Measurements from ENCODE around the gene KCTD3. TPM values are rescaled to one million over a fixed set of nuclear protein-coding genes. Genes with fewer than 3 reads are reported as not detected.

KCTD3 gene
- total RNA-seq, 1 experiment from 2014 or later: 52.8 TPM

GRCh38 chr1:215606036-215606435 lies 38.9 kb downstream of the KCTD3 start:
- Histone ChIP-seq H3K36me3 (ENCODE audit: low read depth, low read length) (peaks cover 58% of the 10 kb centered on the region), H3K9ac (ENCODE audit: low read length) (no peak overlapping the region), H3K79me2 (ENCODE audit: low read length) (no peaks in the 10 kb centered on the region), H4K20me1 (ENCODE audit: low read length) (0 out of 2 replicates have a peak, but pooled peaks cover 5% of the 10 kb centered on the region), H3K27me3 (ENCODE audit: low read length) (no peaks in the 10 kb centered on the region), H3K4me3 (ENCODE audit: low read length) (no peak overlapping the region), H3K9me3 (ENCODE audit: low read length) (no peaks in the 10 kb centered on the region), H3K4me1 (ENCODE audit: insufficient read depth, low read length) (no peaks in the 10 kb centered on the region), H3K27ac (ENCODE audit: low read length) (no peak overlapping the region), H2AFZ (ENCODE audit: low read length) (no peak overlapping the region), H3K4me2 (ENCODE audit: low read length) (no peak overlapping the region), H3K9me2 (replicated peaks; ENCODE audit: low read length) (no peaks in the 10 kb centered on the region), H3F3A (ENCODE audit: low read length, unreplicated experiment) (no peaks in the 10 kb centered on the region)
- no peak for TF ChIP-seq CTCF (conservative IDR thresholded peaks at IDR 0.05; ENCODE audit: low read depth, low read length)
- BruUV-seq (replicated peaks): no TSS peak
- intact Hi-C loops (cut with micrococcal nuclease): loop anchor here (1.0 to 10.0 kb wide), 4 partner anchors 36 to 425 kb away; no protein-coding TSS in a partner anchor
- POLR2A ChIA-PET (ENCODE audit: unreplicated experiment): no interaction called here
- DNase-seq (no peak), ATAC-seq (no peak; the same call in 1 of the 2 replicates)
- CTCF ChIA-PET: no interaction called here

- Histone ChIP-seq H3K4me1 (ENCODE audit: insufficient read depth, low read length) (no peaks in the 10 kb centered on the region), H3K27ac (ENCODE audit: low read length) (no peak overlapping the region), H3K27me3 (ENCODE audit: low read length) (no peaks in the 10 kb centered on the region), H3K9me2 (replicated peaks; ENCODE audit: low read length) (no peaks in the 10 kb centered on the region), H3K4me3 (ENCODE audit: low read length) (no peak overlapping the region), H3F3A (ENCODE audit: low read length, unreplicated experiment) (no peaks in the 10 kb centered on the region), H3K79me2 (ENCODE audit: low read length) (no peaks in the 10 kb centered on the region), H3K4me2 (ENCODE audit: low read length) (no peak overlapping the region), H4K20me1 (ENCODE audit: low read length) (0 out of 2 replicates have a peak, but pooled peaks cover 5% of the 10 kb centered on the region), H3K9ac (ENCODE audit: low read length) (no peak overlapping the region), H2AFZ (ENCODE audit: low read length) (no peak overlapping the region), H3K9me3 (ENCODE audit: low read length) (no peaks in the 10 kb centered on the region), H3K36me3 (ENCODE audit: low read depth, low read length) (peaks cover 56% of the 10 kb centered on the region)
- ChIA-PET CTCF (no interaction called here), POLR2A (ENCODE audit: unreplicated experiment) (no interaction called here)
- intact Hi-C loops (cut with micrococcal nuclease): loop anchor here (1.0 to 10.0 kb wide), 4 partner anchors 36 to 425 kb away; no protein-coding TSS in a partner anchor
- peak; percentile 95 for TF ChIP-seq CTCF (conservative IDR thresholded peaks at IDR 0.05; ENCODE audit: low read depth, low read length)
- no peak for TF ChIP-seq EZH2 (IDR thresholded peaks at IDR 0.05; ENCODE audit: low read length, unreplicated experiment)
- ATAC-seq (peak; percentile 78), DNase-seq (peak; percentile 75)
- no TSS peak for BruUV-seq (replicated peaks)
Measured at GRCh38 chr1:215606564-215607168, 39.6 kb downstream of the KCTD3 start.

DNA sequence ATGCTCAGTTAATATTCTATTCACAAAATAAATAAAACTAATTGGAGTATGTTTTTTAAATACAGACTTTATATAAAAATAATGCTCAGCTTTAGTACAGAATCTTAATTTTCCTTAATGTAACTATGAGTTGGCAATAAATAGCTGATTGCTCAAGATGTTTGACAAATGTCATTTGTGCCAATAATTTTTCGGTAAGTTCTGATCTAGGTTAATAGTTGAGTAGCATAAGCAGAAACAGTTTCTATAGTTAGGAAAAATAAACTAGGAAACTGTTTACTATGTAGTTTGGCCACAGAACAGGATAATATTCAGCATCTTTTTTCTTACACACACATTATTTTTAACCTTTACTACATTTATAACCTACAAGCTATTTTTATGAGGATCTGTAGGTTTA lies 40.3 kb downstream of the KCTD3 start:
- no peak overlapping the region for H3K4me2 ChIP-seq (ENCODE audit: low read length)
- H3K36me3 ChIP-seq (ENCODE audit: low read depth, low read length): peaks cover 56% of the 10 kb centered on the region
- ATAC-seq: no peak
- H3K27me3 ChIP-seq (ENCODE audit: low read length): no peaks in the 10 kb centered on the region
- CTCF ChIA-PET: interaction anchor here (0.6 kb wide), 1 partner anchor 1023 kb away, joined by 5 read pairs; no protein-coding TSS in a partner anchor
- POLR2A ChIA-PET (ENCODE audit: unreplicated experiment): no interaction called here
- no peaks in the 10 kb centered on the region for H3F3A ChIP-seq (ENCODE audit: low read length, unreplicated experiment)
- BruUV-seq (replicated peaks): no TSS peak
- no peak for DNase-seq
- H3K4me1 ChIP-seq (ENCODE audit: insufficient read depth, low read length): no peaks in the 10 kb centered on the region
- H3K79me2 ChIP-seq (ENCODE audit: low read length): no peaks in the 10 kb centered on the region
- H4K20me1 ChIP-seq (ENCODE audit: low read length): 0 out of 2 replicates have a peak, but pooled peaks cover 5% of the 10 kb centered on the region
- H3K4me3 ChIP-seq (ENCODE audit: low read length): no peak overlapping the region
- H3K9ac ChIP-seq (ENCODE audit: low read length): no peak overlapping the region
- no peaks in the 10 kb centered on the region for H3K9me2 ChIP-seq (replicated peaks; ENCODE audit: low read length)
- no peaks in the 10 kb centered on the region for H3K9me3 ChIP-seq (ENCODE audit: low read length)
- no peak overlapping the region for H3K27ac ChIP-seq (ENCODE audit: low read length)
- intact Hi-C loops (cut with micrococcal nuclease): loop anchor here (10.0 kb wide), 1 partner anchor 53 kb away; no protein-coding TSS in a partner anchor
- TF ChIP-seq CTCF (conservative IDR thresholded peaks at IDR 0.05; ENCODE audit: low read depth, low read length) (no peak), EZH2 (IDR thresholded peaks at IDR 0.05; ENCODE audit: low read length, unreplicated experiment) (no peak), EZH2phosphoT487 (IDR thresholded peaks at IDR 0.05; ENCODE audit: borderline replicate concordance, low read length) (no peak)
- no peak overlapping the region for H2AFZ ChIP-seq (ENCODE audit: low read length)

Data from PC-3 (cell line).